Measurements from ENCODE around the gene EAF1.

EAF1 gene

DNA sequence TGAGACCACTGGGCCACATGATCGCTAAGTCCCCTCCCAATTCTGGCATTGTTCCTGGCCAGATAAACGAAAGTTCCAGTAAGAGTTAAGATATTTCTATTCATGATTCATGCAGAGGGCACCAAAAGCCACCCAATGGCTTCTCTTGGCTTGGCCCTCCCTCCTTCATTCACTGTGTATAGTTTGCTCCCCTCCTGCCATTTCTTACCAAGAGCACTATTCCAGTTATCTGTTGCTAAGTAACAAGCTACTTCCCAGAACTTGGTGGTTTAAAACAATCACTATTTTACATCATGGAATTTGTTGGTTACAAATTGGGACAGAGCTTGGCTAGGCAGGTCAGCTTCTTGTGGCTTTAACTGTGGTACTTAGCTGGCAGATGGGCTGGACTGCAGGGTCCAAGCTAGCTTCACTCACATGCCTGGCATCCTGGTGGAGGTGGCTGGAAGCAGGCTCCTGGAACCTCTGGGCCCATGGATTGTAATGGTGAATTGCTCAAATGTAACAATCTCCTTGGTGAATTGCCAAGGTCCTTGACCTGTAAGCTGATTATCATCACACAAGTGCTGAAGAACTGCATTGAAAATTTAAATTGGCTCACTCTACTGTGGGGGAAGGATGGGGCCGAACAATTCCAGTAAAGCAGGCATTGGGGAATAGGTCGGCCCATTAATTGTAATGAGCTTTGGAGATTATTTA is 16.6 kb downstream of the EAF1 start:
- Histone ChIP-seq H3K27me3 (ENCODE audit: insufficient read depth, low read length) (no peaks in the 10 kb centered on the region), H3K9me3 (ENCODE audit: low read length) (no peaks in the 10 kb centered on the region), H3K4me2 (ENCODE audit: low read length) (no peak overlapping the region), H3F3A (ENCODE audit: insufficient read depth, low read length) (no peaks in the 10 kb centered on the region), H3K27ac (ENCODE audit: low read depth, low read length, poor library complexity, severe bottlenecking) (no peak overlapping the region), H3K4me1 (ENCODE audit: insufficient read depth, low read length, severe bottlenecking) (no peaks in the 10 kb centered on the region), H3K36me3 (ENCODE audit: insufficient read depth, low read length) (peaks cover 44% of the 10 kb centered on the region), H2AFZ (ENCODE audit: low read length) (no peak overlapping the region), H3K4me3 (ENCODE audit: low read depth, low read length, poor library complexity, severe bottlenecking) (no peak overlapping the region), H4K20me1 (ENCODE audit: insufficient read depth, low read length) (no peaks in the 10 kb centered on the region), H3K9ac (ENCODE audit: low read length) (no peak overlapping the region), H3K79me2 (ENCODE audit: insufficient read depth, low read length) (no peaks in the 10 kb centered on the region), H3K9me2 (ENCODE audit: low read depth, low read length) (no peaks in the 10 kb centered on the region)
- no peak for TF ChIP-seq EZH2 (IDR thresholded peaks at IDR 0.05; ENCODE audit: borderline replicate concordance, low read length)
- TF ChIP-seq, protein P1, sequence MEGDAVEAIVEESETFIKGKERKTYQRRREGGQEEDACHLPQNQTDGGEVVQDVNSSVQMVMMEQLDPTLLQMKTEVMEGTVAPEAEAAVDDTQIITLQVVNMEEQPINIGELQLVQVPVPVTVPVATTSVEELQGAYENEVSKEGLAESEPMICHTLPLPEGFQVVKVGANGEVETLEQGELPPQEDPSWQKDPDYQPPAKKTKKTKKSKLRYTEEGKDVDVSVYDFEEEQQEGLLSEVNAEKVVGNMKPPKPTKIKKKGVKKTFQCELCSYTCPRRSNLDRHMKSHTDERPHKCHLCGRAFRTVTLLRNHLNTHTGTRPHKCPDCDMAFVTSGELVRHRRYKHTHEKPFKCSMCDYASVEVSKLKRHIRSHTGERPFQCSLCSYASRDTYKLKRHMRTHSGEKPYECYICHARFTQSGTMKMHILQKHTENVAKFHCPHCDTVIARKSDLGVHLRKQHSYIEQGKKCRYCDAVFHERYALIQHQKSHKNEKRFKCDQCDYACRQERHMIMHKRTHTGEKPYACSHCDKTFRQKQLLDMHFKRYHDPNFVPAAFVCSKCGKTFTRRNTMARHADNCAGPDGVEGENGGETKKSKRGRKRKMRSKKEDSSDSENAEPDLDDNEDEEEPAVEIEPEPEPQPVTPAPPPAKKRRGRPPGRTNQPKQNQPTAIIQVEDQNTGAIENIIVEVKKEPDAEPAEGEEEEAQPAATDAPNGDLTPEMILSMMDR (IDR thresholded peaks at IDR 0.05; ENCODE audit: low read length) = no peak

DNA sequence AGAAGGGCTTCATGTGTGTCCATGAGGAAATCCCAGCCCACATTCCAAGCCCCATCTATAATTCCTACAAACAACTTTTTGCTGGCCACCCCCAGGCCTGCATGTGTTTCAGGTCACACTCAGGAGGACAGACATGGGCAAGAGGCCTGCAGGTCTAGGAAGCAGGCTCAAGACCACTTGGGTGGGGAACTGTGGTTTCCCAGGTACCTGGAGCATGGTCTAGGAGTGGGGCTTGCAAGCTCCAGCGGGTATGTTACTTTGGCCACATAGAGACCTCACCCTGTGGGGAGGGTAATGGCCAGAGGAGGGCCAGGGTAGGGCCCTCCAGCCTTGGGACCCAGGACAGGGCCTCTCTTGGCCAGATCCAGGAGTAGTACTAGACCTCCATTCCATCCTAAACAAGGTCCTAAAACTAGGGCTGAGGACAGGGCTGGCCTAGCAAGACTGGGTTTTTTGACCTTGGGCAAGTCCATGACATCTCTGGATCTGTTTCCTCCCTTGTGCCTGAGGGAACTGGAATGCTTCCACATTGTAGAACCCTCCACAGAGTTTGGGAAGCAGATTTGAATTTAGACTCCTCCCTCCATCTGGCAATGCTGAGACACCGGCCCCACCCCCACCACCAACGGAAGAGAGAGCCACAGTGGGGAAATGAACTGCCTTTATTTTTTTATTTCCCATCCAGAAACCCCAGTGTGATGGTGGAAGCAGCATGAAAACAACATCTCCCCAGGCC is 22.3 kb downstream of the EAF1 start:
- no peaks in the 10 kb centered on the region for H3K27me3 ChIP-seq (ENCODE audit: insufficient read depth, low read length)
- no peak overlapping the region for H2AFZ ChIP-seq (ENCODE audit: low read length)
- no peak overlapping the region for H3K4me2 ChIP-seq (ENCODE audit: low read length)
- H3K4me1 ChIP-seq (ENCODE audit: insufficient read depth, low read length, severe bottlenecking) = no peaks in the 10 kb centered on the region
- H3K9me2 ChIP-seq (ENCODE audit: low read depth, low read length) = no peaks in the 10 kb centered on the region
- no peaks in the 10 kb centered on the region for H3K36me3 ChIP-seq (ENCODE audit: insufficient read depth, low read length)
- no peak overlapping the region for H3K27ac ChIP-seq (ENCODE audit: low read depth, low read length, poor library complexity, severe bottlenecking)
- no peak for TF ChIP-seq EZH2 (IDR thresholded peaks at IDR 0.05; ENCODE audit: borderline replicate concordance, low read length)
- TF ChIP-seq, protein P1 (IDR thresholded peaks at IDR 0.05; ENCODE audit: low read length) = no peak
- H4K20me1 ChIP-seq (ENCODE audit: insufficient read depth, low read length) = no peaks in the 10 kb centered on the region
- no peaks in the 10 kb centered on the region for H3F3A ChIP-seq (ENCODE audit: insufficient read depth, low read length)
- H3K9ac ChIP-seq (ENCODE audit: low read length) = no peak overlapping the region
- H3K4me3 ChIP-seq (ENCODE audit: low read depth, low read length, poor library complexity, severe bottlenecking) = no peak overlapping the region
- no peaks in the 10 kb centered on the region for H3K9me3 ChIP-seq (ENCODE audit: low read length)
- no peaks in the 10 kb centered on the region for H3K79me2 ChIP-seq (ENCODE audit: insufficient read depth, low read length)

DNA sequence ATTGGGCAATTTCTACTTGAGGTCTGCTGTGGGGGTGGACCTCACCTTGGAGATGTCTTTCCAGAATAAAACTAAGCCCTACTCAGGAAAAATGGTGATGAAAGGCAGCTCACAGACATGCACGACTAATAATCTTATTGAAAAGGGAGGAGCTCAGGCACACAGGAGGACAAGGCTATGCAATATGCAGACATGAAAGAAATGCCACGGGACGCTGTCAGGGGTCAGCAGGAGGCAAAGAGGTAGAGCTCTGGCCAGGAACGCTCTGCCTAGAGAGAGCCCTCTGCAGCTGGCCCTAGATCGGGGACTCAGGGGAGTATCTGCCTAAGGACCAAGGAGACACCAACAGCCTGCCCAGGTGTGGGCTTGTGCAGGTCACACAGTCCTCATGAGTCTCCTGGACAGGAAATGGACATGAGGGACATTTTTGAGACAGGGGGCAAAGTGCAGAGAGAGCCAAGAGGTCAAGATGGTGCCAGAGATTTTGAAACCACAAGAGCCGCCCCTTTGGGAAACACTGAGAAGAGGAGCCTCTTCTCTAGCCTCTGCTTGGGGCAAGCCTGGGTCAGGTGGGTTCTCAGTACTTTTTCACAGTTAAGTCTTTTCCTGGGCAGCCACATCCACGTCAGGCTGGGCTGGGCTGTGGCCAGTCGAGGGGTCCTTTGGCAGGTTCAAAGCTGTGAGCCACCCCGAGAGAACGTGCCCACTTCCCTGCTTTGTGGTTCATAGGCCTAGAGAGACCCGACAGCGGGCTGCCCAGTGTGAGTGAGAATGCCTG is 23.2 kb downstream of the EAF1 start:
- Histone ChIP-seq H3K4me2 (ENCODE audit: low read length) (no peak overlapping the region), H3K79me2 (ENCODE audit: insufficient read depth, low read length) (no peaks in the 10 kb centered on the region), H3K9me2 (ENCODE audit: low read depth, low read length) (no peaks in the 10 kb centered on the region), H3F3A (ENCODE audit: insufficient read depth, low read length) (no peaks in the 10 kb centered on the region), H3K4me1 (ENCODE audit: insufficient read depth, low read length, severe bottlenecking) (no peaks in the 10 kb centered on the region), H3K27ac (ENCODE audit: low read depth, low read length, poor library complexity, severe bottlenecking) (no peak overlapping the region), H4K20me1 (ENCODE audit: insufficient read depth, low read length) (no peaks in the 10 kb centered on the region), H2AFZ (ENCODE audit: low read length) (no peak overlapping the region), H3K9ac (ENCODE audit: low read length) (no peak overlapping the region), H3K27me3 (ENCODE audit: insufficient read depth, low read length) (no peaks in the 10 kb centered on the region), H3K9me3 (ENCODE audit: low read length) (no peaks in the 10 kb centered on the region), H3K36me3 (ENCODE audit: insufficient read depth, low read length) (no peaks in the 10 kb centered on the region), H3K4me3 (ENCODE audit: low read depth, low read length, poor library complexity, severe bottlenecking) (no peak overlapping the region)
- TF ChIP-seq, protein P1 (IDR thresholded peaks at IDR 0.05; ENCODE audit: low read length) = no peak
- no peak for TF ChIP-seq EZH2 (IDR thresholded peaks at IDR 0.05; ENCODE audit: borderline replicate concordance, low read length)

Data from OCI-LY1 (cell line).